Measurements from ENCODE around the gene FAM3C.

- no peak for TF ChIP-seq SMC3 (IDR thresholded peaks at IDR 0.05; ENCODE audit: low read depth, low read length)
- TF ChIP-seq CTCF (conservative IDR thresholded peaks at IDR 0.05; ENCODE audit: low read depth, low read length) = no peak
- TF ChIP-seq POLR2A (IDR thresholded peaks at IDR 0.05; ENCODE audit: low read depth, low read length) = no peak
- no peak for TF ChIP-seq RAD21 (IDR thresholded peaks at IDR 0.05; ENCODE audit: low read length)
- TF ChIP-seq RCOR1 (IDR thresholded peaks at IDR 0.05; ENCODE audit: insufficient replicate concordance, low read length) = no peak
- no peak for TF ChIP-seq MAZ (IDR thresholded peaks at IDR 0.05; ENCODE audit: borderline replicate concordance, low read depth, low read length)
- TF ChIP-seq CEBPB (IDR thresholded peaks at IDR 0.05; ENCODE audit: low read depth, low read length) = no peak
- TF ChIP-seq NFE2L2 (IDR thresholded peaks at IDR 0.05; ENCODE audit: low read depth, low read length) = no peak
- TF ChIP-seq MXI1 (IDR thresholded peaks at IDR 0.05; ENCODE audit: borderline replicate concordance, low read depth, low read length) = no peak
- TF ChIP-seq CHD1 (IDR thresholded peaks at IDR 0.05; ENCODE audit: low read depth, low read length) = no peak
- TF ChIP-seq BHLHE40 (IDR thresholded peaks at IDR 0.05; ENCODE audit: low read depth, low read length) = no peak
- no peak for TF ChIP-seq RFX5 (IDR thresholded peaks at IDR 0.05; ENCODE audit: low read depth, low read length)
- TF ChIP-seq, protein P1, sequence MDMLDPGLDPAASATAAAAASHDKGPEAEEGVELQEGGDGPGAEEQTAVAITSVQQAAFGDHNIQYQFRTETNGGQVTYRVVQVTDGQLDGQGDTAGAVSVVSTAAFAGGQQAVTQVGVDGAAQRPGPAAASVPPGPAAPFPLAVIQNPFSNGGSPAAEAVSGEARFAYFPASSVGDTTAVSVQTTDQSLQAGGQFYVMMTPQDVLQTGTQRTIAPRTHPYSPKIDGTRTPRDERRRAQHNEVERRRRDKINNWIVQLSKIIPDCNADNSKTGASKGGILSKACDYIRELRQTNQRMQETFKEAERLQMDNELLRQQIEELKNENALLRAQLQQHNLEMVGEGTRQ (IDR thresholded peaks at IDR 0.05; ENCODE audit: low read depth, low read length) = no peak
- no peak for TF ChIP-seq MAFK (IDR thresholded peaks at IDR 0.05; ENCODE audit: low read depth, low read length)
Observed at GRCh38 chr7:121342631-121343030, 53.5 kb downstream of the FAM3C start.

All from IMR-90 (cell line).